SU-DHL-6 (cell line): ENCODE results near the gene GRIA1.

Source experiments
- H2AFZ ChIP-seq: fragments of 200-600 bp; sonication (generic); 2 replicates; pipeline ENCODE4 v1.6.1; 2014; ENCODE audit warnings: low read depth, mild to moderate bottlenecking, moderate library complexity, mixed read lengths, antibody characterized with exemption, low read length; ENCODE audit not compliant: severe bottlenecking
- H3F3A ChIP-seq: fragments of 200-600 bp; shearing (Covaris generic); 2 replicates; pipeline ENCODE4 v1.6.0; 2016; ENCODE audit warnings: antibody characterized with exemption, mild to moderate bottlenecking; ENCODE audit not compliant: insufficient read depth
- H3K27ac ChIP-seq: fragments of 200-600 bp; sonication (generic); 2 replicates; pipeline ENCODE4 v1.5.1; 2016; ENCODE audit warnings: low read depth, mild to moderate bottlenecking, low read length, moderate library complexity, mixed read lengths
- H3K27me3 ChIP-seq: fragments of 200-600 bp; sonication (generic), shearing (Covaris generic); 2 replicates; pipeline ENCODE4 v1.6.0; 2014; ENCODE audit warnings: mild to moderate bottlenecking, low read length
- H3K36me3 ChIP-seq: fragments of 200-600 bp; sonication (generic); 2 replicates; pipeline ENCODE4 v1.6.1; 2014; ENCODE audit warnings: mild to moderate bottlenecking, low read length, mixed read lengths
- H3K4me2 ChIP-seq: fragments of 300-600, 200-600 bp; shearing (Covaris generic), sonication (generic); 2 replicates; pipeline ENCODE4 v1.6.0; 2014; ENCODE audit warnings: low read length, low read depth, mild to moderate bottlenecking; ENCODE audit not compliant: poor library complexity, severe bottlenecking
- H3K4me3 ChIP-seq: fragments of 200-600 bp; sonication (generic); 2 replicates; pipeline ENCODE4 v1.5.1; 2014; ENCODE audit warnings: antibody characterized with exemption, low read length, mild to moderate bottlenecking, mixed read lengths; ENCODE audit not compliant: insufficient read depth, poor library complexity, severe bottlenecking
- H3K79me2 ChIP-seq: fragments of 200-600 bp; sonication (generic); 2 replicates; pipeline ENCODE4 v1.6.1; 2014; ENCODE audit warnings: mild to moderate bottlenecking, low read length, moderate library complexity; ENCODE audit not compliant: insufficient read depth
- H3K9ac ChIP-seq: fragments of 200-600 bp; sonication (generic); 2 replicates; pipeline ENCODE4 v1.7.0; 2014; ENCODE audit warnings: mild to moderate bottlenecking, low read length
- H3K9me2 ChIP-seq: fragments of 200-600 bp; sonication (generic); replicated peaks from 2 replicates; pipeline ENCODE4 v1.6.1; 2014; ENCODE audit warnings: low read length; ENCODE audit not compliant: insufficient read depth
- H3K9me3 ChIP-seq: fragments of 200-600 bp; sonication (generic); 2 replicates; pipeline ENCODE4 v1.6.1; 2014; ENCODE audit warnings: low read length, mixed read lengths; ENCODE audit not compliant: insufficient read depth
- H4K20me1 ChIP-seq: fragments of 200-600 bp; sonication (generic); 2 replicates; pipeline ENCODE4 v1.6.1; 2014; ENCODE audit warnings: low read depth, mild to moderate bottlenecking, antibody characterized with exemption, low read length, moderate library complexity, mixed read lengths
- CTCF ChIP-seq: fragments of 200-600 bp; sonication (generic); IDR thresholded peaks from one replicate; pipeline ENCODE4 v1.5.1; 2017; ENCODE audit warnings: antibody characterized with exemption, mild to moderate bottlenecking, low read length, moderate library complexity; ENCODE audit not compliant: insufficient read depth, poor library complexity, severe bottlenecking
- EZH2phosphoT487 ChIP-seq: fragments of 200-600 bp; sonication (generic), shearing (Covaris generic); conservative IDR thresholded peaks from 2 replicates; pipeline ENCODE4 v1.6.1; 2018; ENCODE audit warnings: mild to moderate bottlenecking, antibody characterized with exemption, low read length, moderate library complexity, mixed read lengths

Gene GRIA1

DNA sequence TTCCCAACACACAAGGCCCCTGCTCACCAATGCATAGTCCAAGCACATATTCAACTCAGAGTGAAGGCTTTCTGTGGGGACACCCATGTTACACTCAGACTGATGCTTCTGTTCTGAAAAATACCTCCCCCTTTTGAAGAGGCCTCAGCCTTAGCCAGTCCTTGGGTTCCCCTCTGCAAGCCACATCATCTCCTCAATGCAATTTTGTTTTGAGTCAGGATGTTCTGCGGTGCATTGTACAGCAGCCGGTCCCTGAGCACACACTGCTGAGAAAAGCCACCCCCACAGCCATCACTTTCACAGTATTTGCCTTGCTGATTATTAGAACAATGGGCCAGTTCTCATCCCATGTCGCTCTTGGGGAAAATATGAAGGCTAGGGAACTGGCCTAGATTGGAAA, 307.0 kb downstream of the GRIA1 start:
- H3K4me3 ChIP-seq, result no peak overlapping the region
- no peak overlapping the region for H3K27ac ChIP-seq
- no peaks in the 10 kb centered on the region for H3K36me3 ChIP-seq
- H3K9ac ChIP-seq, result no peak overlapping the region
- no peaks in the 10 kb centered on the region for H3K27me3 ChIP-seq
- no peaks in the 10 kb centered on the region for H3K79me2 ChIP-seq
- H4K20me1 ChIP-seq, result no peaks in the 10 kb centered on the region
- H3K9me3 ChIP-seq, result no peaks in the 10 kb centered on the region
- H3K4me2 ChIP-seq, result no peak overlapping the region
- TF ChIP-seq CTCF (no peak), EZH2phosphoT487 (no peak)
- H3K9me2 ChIP-seq, result no peaks in the 10 kb centered on the region
- no peak overlapping the region for H2AFZ ChIP-seq
- no peaks in the 10 kb centered on the region for H3F3A ChIP-seq

DNA sequence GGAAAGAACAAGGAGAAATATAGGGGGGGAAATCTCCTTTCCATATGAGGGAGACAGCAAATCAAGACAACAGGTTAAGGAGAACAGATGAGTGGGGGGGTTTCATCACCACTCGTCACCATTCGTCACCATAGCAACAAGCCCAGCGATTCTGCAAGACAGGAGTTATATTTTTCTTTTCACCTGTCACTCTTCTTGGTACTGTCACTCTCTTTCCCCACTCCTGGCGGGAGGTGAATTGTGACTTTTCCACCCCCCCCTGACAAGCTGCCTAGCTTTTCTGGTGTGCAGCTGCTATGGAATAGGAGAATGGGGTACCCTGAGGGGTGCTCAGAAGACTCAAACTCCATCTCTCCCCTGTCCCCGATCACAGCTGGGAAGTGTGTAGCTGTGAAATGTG, 308.4 kb downstream of the GRIA1 start:
- Histone ChIP-seq H3K36me3 (no peaks in the 10 kb centered on the region), H3K4me3 (no peak overlapping the region), H3K9me3 (no peaks in the 10 kb centered on the region), H2AFZ (no peak overlapping the region), H3F3A (no peaks in the 10 kb centered on the region), H3K27me3 (no peaks in the 10 kb centered on the region), H3K9ac (no peak overlapping the region), H3K9me2 (no peaks in the 10 kb centered on the region), H4K20me1 (no peaks in the 10 kb centered on the region), H3K79me2 (no peaks in the 10 kb centered on the region), H3K4me2 (no peak overlapping the region), H3K27ac (no peak overlapping the region)
- TF ChIP-seq CTCF, result no peak
- no peak for TF ChIP-seq EZH2phosphoT487

DNA sequence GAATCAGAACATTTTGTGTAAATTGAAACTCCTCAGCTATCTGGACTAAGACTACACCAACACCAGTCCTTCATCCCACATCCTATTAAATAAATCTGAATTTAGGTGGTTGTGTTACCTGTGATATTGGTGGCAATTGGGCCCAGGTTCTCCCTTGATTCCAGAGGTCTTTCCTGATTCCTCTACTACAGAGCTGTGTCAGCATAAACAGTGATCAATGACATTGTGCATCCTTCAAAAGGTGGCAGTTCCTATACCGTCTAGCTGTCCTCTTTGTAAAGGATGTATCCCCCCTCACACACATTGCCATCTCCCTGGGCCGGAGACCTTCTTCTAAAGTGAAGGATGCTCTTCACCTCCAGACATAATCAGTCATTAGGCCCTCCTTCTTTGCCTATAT, 309.0 kb downstream of the GRIA1 start:
- Histone ChIP-seq H3K9ac (no peak overlapping the region), H3K79me2 (no peaks in the 10 kb centered on the region), H3K4me2 (no peak overlapping the region), H3K27ac (no peak overlapping the region), H3K27me3 (no peaks in the 10 kb centered on the region), H3K9me2 (no peaks in the 10 kb centered on the region), H3F3A (no peaks in the 10 kb centered on the region), H2AFZ (no peak overlapping the region), H3K36me3 (no peaks in the 10 kb centered on the region), H3K9me3 (no peaks in the 10 kb centered on the region), H4K20me1 (no peaks in the 10 kb centered on the region), H3K4me3 (no peak overlapping the region)
- TF ChIP-seq CTCF (no peak), EZH2phosphoT487 (no peak)
